ENCODE results near the gene ZNF624.

The ZNF624 gene

DNA sequence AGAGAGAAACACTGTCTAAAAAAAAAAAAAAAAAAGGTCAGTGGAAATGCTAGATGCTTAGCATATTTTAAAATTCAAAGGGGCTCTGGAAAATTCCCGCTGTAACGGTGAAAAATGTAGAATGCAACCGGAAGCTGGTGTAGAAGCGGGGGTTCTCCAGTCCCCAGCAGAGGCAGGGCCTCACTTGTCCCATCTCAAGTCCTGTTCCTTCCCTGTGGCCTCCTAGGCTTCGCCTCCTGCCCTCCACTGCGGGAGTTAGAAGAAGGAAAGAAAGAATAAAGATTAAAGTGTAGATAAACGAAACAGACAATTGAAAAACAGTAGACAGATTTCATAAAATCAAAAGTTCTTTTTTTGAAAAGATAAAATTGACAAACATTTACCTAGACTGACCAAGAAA is 69.9 kb downstream of the ZNF624 start:
- Histone ChIP-seq H3K27me3 (ENCODE audit: insufficient read depth, low read length) (peaks cover 8% of the 10 kb centered on the region), H3K4me3 (ENCODE audit: low read length) (no peak overlapping the region), H2AFZ (ENCODE audit: low read depth, low read length) (no peak overlapping the region), H3K9me3 (ENCODE audit: low read length) (peaks cover 7% of the 10 kb centered on the region), H3K4me1 (ENCODE audit: insufficient read depth, low read length) (no peaks in the 10 kb centered on the region), H3K36me3 (ENCODE audit: insufficient read depth, low read length) (no peaks in the 10 kb centered on the region)

- H3K4me3 ChIP-seq (ENCODE audit: low read length): no peak overlapping the region
- H3K36me3 ChIP-seq (ENCODE audit: insufficient read depth, low read length): no peaks in the 10 kb centered on the region
- no peak overlapping the region for H2AFZ ChIP-seq (ENCODE audit: low read depth, low read length)
- H3K27me3 ChIP-seq (ENCODE audit: insufficient read depth, low read length): no peaks in the 10 kb centered on the region
- H3K4me1 ChIP-seq (ENCODE audit: insufficient read depth, low read length): peaks cover 3% of the 10 kb centered on the region
- H3K9me3 ChIP-seq (ENCODE audit: low read length): no peaks in the 10 kb centered on the region
Measured at GRCh38 chr17:16573466-16573865, 80.2 kb downstream of the ZNF624 start.

Measured in neuron (in vitro differentiated cells).